VCaP (cell line): ENCODE measurements around the gene ARHGEF12.

Experiments used
- H3K27ac ChIP-seq: fragments of 450-650 bp; 2 replicates; pipeline ENCODE4 v1.5.1; 2017
- CTCF ChIP-seq: fragments of 450-650 bp; conservative IDR thresholded peaks from 2 replicates; pipeline ENCODE4 v1.5.1; 2017; ENCODE audit warnings: mild to moderate bottlenecking, moderate library complexity

The ARHGEF12 gene

DNA sequence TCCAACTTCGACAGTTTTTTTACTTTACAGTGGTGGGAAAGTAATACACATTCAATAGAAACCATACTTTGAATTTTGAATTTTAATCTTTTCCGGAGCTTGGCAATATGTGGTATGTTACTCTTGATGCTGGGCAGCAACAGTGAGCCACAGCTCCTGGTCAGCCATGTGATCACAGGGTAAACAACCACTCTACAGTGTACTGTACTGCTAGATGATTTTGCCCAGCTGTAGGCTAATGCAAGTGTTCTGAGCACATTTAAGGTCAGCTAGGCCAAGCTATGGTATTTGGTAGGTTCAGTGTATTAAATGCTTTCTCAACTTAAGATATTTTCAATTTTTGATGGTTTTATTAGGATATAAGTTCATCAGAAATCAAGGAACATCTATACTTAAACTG is 126.6 kb downstream of the ARHGEF12 start:
- TF ChIP-seq CTCF: no peak
- H3K27ac ChIP-seq: no peak overlapping the region

- H3K27ac ChIP-seq: no peak overlapping the region
- TF ChIP-seq CTCF: no peak
These were observed 129.8 kb downstream of the ARHGEF12 start for GRCh38 chr11:120465921-120466534.

GRCh38 chr11:120467627-120468026 is 131.4 kb downstream of the ARHGEF12 start:
- no peak overlapping the region for H3K27ac ChIP-seq
- no peak for TF ChIP-seq CTCF

DNA sequence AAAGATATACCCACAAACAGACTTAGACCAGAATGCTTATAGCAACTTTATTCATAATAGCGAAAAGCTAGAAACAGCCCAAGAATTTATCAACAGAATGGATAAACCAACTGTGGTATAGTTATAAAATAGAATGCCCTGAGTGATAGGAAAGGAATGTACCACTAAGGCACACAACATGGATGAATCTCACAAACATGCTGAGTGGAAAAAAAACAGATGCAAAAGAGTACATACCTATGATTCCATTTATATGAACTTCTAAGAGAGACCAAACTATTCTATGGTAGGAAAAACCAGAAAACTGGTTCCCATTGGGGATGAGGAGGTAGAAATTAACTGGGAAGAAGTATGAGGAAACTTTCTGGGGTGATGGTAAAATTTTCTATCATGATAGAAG is 134.9 kb downstream of the ARHGEF12 start:
- no peak for TF ChIP-seq CTCF
- no peak overlapping the region for H3K27ac ChIP-seq

GRCh38 chr11:120471994-120472393 is 135.8 kb downstream of the ARHGEF12 start:
- no peak overlapping the region for H3K27ac ChIP-seq
- no peak for TF ChIP-seq CTCF

DNA sequence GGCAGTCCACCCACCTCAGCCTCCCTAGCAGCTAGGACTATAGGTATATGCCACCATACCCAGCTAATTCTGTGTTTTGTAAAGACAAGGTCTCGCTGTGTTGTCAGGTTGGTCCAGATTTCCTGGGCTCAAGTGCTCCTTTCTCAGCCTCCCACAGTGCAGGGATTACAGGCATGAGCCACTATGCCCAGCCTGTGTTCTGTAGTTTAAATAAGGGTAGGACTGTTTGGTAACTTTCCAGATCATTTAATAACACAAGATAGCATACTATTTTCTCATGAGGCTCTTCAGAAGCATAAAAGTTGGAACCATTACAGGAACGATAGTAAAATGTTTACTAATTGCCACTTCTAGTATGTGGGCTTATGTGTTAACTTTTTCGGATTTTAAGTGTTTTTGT is 137.3 kb downstream of the ARHGEF12 start:
- no peak for TF ChIP-seq CTCF
- no peak overlapping the region for H3K27ac ChIP-seq

GRCh38 chr11:120482149-120482548 is 145.9 kb downstream of the ARHGEF12 start:
- no peak for TF ChIP-seq CTCF
- no peak overlapping the region for H3K27ac ChIP-seq

DNA sequence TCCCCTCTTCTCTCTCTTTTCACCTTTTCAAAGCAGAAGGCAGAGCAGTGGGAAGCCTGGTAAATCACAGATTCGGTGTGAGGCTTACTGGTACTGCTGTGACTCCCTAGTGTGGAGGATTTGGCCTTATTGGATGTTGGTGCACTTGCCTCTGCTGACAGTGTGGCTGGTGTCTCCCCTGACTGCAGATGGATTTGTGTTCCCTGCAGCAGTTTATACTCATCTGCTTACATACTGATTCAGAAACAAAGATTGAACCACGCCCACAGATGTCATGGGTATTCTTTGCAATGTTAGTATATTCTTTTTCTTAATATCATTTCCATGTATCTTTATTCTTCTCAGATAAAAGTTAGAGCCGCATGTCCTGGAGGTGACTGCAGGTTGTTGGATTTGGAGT is 148.5 kb downstream of the ARHGEF12 start:
- TF ChIP-seq CTCF: no peak
- H3K27ac ChIP-seq: no peak overlapping the region
